ENCODE measurements around the gene EEA1. TPM values are rescaled to one million over a fixed set of nuclear protein-coding genes. Genes with fewer than 3 reads are reported as not detected.

EEA1 gene
- total RNA-seq, 1 experiment from 2014 or later: 14.9 TPM

- H3K4ac ChIP-seq (ENCODE audit: low read depth, low read length): no peak overlapping the region
- no peaks in the 10 kb centered on the region for H3K9me3 Mint-ChIP-seq
- no peak overlapping the region for H3K4me3 Mint-ChIP-seq
- no peak overlapping the region for H4K8ac ChIP-seq (replicated peaks; ENCODE audit: insufficient read length, low read depth, low read length)
- no peak overlapping the region for H2BK15ac ChIP-seq (ENCODE audit: low read depth, low read length)
- no peak overlapping the region for H2AK5ac ChIP-seq (ENCODE audit: insufficient read length, low read length)
- H3K36me3 Mint-ChIP-seq (ENCODE audit: insufficient read depth in 1 of 3, low read depth in 3 of 3): peaks cover 3 to 5% (median 4%) of the 10 kb centered on the region in 3 experiments; a peak in 4 of 7 replicates
- no peaks in the 10 kb centered on the region for H4K20me1 ChIP-seq (ENCODE audit: control insufficient read depth, insufficient read depth, insufficient read length)
- H3K18ac ChIP-seq (ENCODE audit: insufficient read length, low read depth, low read length): no peak overlapping the region
- H3K27ac ChIP-seq (ENCODE audit: insufficient read length, low read depth, low read length): no peak overlapping the region
- no peaks in the 10 kb centered on the region for H3K79me1 ChIP-seq (ENCODE audit: insufficient read depth, low read depth, low read length, poor library complexity, severe bottlenecking)
- no peak overlapping the region for H3T11ph ChIP-seq (ENCODE audit: low read length)
- H3K23me2 ChIP-seq (ENCODE audit: insufficient read length, low read depth, low read length, poor library complexity, severe bottlenecking): no peaks in the 10 kb centered on the region
- peaks cover 3 to 4% of the 10 kb centered on the region in 2 experiments; a peak in 3 of 4 replicates for H3K4me1 Mint-ChIP-seq
- no peak overlapping the region for H2AFZ ChIP-seq (ENCODE audit: low read length)
- H3K4me2 ChIP-seq (ENCODE audit: insufficient read depth, insufficient read length, low read length): no peak overlapping the region
- TF ChIP-seq CTCF (conservative IDR thresholded peaks at IDR 0.05): peak; percentile 77
- H3K56ac ChIP-seq (ENCODE audit: insufficient read length, low read depth, low read length): no peak overlapping the region
- H3K27me3 Mint-ChIP-seq (ENCODE audit: low read depth): no peaks in the 10 kb centered on the region
- H3K79me2 ChIP-seq (ENCODE audit: insufficient read depth, low read length): no peaks in the 10 kb centered on the region
- H3K27ac Mint-ChIP-seq: no peak overlapping the region
- H3K9ac ChIP-seq (ENCODE audit: extremely low read depth, insufficient read length, low read length): no peak overlapping the region
- WGBS (ENCODE audit: extremely low coverage, insufficient read length, low lambda C conversion rate): no CpG with 5 or more reads among the region's 1 CpG
- H3K9me3 ChIP-seq (ENCODE audit: control insufficient read depth, low read depth, low read length): no peaks in the 10 kb centered on the region
- H3K14ac ChIP-seq (ENCODE audit: insufficient read depth, low read length): no peak overlapping the region
- H3K4me1 ChIP-seq (ENCODE audit: insufficient read depth, low read length): no peaks in the 10 kb centered on the region
- H2BK120ac ChIP-seq (ENCODE audit: low read depth, low read length, poor library complexity, severe bottlenecking): no peak overlapping the region
- H3K23ac ChIP-seq (ENCODE audit: insufficient read length, low read depth, low read length): no peak overlapping the region
- H4K5ac ChIP-seq (ENCODE audit: insufficient read length, low read depth, low read length): no peak overlapping the region
- no peak for DNase-seq
- H4K91ac ChIP-seq (ENCODE audit: insufficient read length, low read depth, low read length): no peak overlapping the region
- no peaks in the 10 kb centered on the region for H3K27me3 ChIP-seq (ENCODE audit: insufficient read depth, low read length)
- H2BK20ac ChIP-seq (ENCODE audit: low read depth, low read length, poor library complexity, severe bottlenecking): no peak overlapping the region
- no peak overlapping the region for H2BK5ac ChIP-seq (ENCODE audit: insufficient read length, low read length)
- H2BK12ac ChIP-seq (ENCODE audit: insufficient read length, low read depth, low read length): no peak overlapping the region
Observed at GRCh38 chr12:92784797-92785562, 144.1 kb downstream of the EEA1 start.

Data from H9 (cell line).